Activated naive CD4-positive, alpha-beta T cell treated with Interleukin-2 at 50 U/mL for 16 hours (primary cell): Measurements from ENCODE around the gene SPINK9.

Experiments
- DNase-seq: peaks from one replicate; pipeline ENCODE4 v3.0.0-alpha.2; 2020

SPINK9 gene

GRCh38 chr5:148335259-148335658, at the start of gene SPINK9:
Gene SPINK9 (plus strand): TSS chr5:148335559. CDS start chr5:148335614, 55 bp downstream.
- no peak for DNase-seq

GRCh38 chr5:148290271-148291195, 44.8 kb upstream of the SPINK9 start:
- DNase-seq, result no peak

- DNase-seq, result no peak
Observed at GRCh38 chr5:148297731-148298130, 37.6 kb upstream of the SPINK9 start.

GRCh38 chr5:148306446-148306845, 28.9 kb upstream of the SPINK9 start:
- no peak for DNase-seq

- DNase-seq, result no peak
Observed at GRCh38 chr5:148309019-148309418, 26.3 kb upstream of the SPINK9 start.

GRCh38 chr5:148309746-148310145, 25.6 kb upstream of the SPINK9 start:
- DNase-seq, result no peak

- no peak for DNase-seq
Observed at GRCh38 chr5:148311484-148311883, 23.9 kb upstream of the SPINK9 start.

- no peak for DNase-seq
Observed at GRCh38 chr5:148312153-148312552, 23.2 kb upstream of the SPINK9 start, which contains the start of gene SPINK7. Gene SPINK7 (plus strand): TSS chr5:148312423. CDS start chr5:148312484, 61 bp downstream.

- no peak for DNase-seq
Observed at GRCh38 chr5:148314187-148314586, 21.2 kb upstream of the SPINK9 start.

- no peak for DNase-seq
Observed at GRCh38 chr5:148314731-148315130, 20.6 kb upstream of the SPINK9 start.

GRCh38 chr5:148320011-148320963, 15.1 kb upstream of the SPINK9 start:
- DNase-seq, result peak; percentile 2

- no peak for DNase-seq
Observed at GRCh38 chr5:148333262-148333849, 2.0 kb upstream of the SPINK9 start.

GRCh38 chr5:148336704-148337435, 1.5 kb downstream of the SPINK9 start:
- no peak for DNase-seq

GRCh38 chr5:148342371-148343045, 7.1 kb downstream of the SPINK9 start:
- no peak for DNase-seq

- DNase-seq, result no peak
Observed at GRCh38 chr5:148343046-148343407, 7.7 kb downstream of the SPINK9 start.

- no peak for DNase-seq
Observed at GRCh38 chr5:148343603-148344487, 8.5 kb downstream of the SPINK9 start.

- no peak for DNase-seq
Observed at GRCh38 chr5:148347706-148348105, 12.3 kb downstream of the SPINK9 start.

GRCh38 chr5:148352696-148353095, 17.3 kb downstream of the SPINK9 start:
- DNase-seq, result no peak

- DNase-seq, result no peak
Observed at GRCh38 chr5:148353634-148354033, 18.3 kb downstream of the SPINK9 start.

- no peak for DNase-seq
Observed at GRCh38 chr5:148364343-148364742, 29.0 kb downstream of the SPINK9 start.

- no peak for DNase-seq
Observed at GRCh38 chr5:148368299-148368698, 32.9 kb downstream of the SPINK9 start.
